Muscle of arm (tissue), 12 donors: ENCODE measurements around the gene MAB21L3. TPM values are rescaled to one million over a fixed set of nuclear protein-coding genes. Genes with fewer than 3 reads are reported as not detected.
"Not testable (repeated sequence)": the region's sequence is repeated elsewhere in the genome, so short reads cannot be mapped to it uniquely, and the experiment has no call there.

Source experiments
- DNase-seq: peaks from one replicate; pipeline ENCODE4 v3.0.0-alpha.2; 2013
- polyA plus RNA-seq, 12 donors: library from polyadenylated mRNA; unstranded; fragments of 120-200 nt; gene quantifications; one replicate each; pipeline ENCODE4 v1.2.1, GENCODE V29; 2013; ENCODE audit not compliant: insufficient read length in 12 of 12

Gene MAB21L3
- polyA plus RNA-seq, 12 donors: 0.26 to 2.0 (median 0.91) TPM; not detected in 9

DNA sequence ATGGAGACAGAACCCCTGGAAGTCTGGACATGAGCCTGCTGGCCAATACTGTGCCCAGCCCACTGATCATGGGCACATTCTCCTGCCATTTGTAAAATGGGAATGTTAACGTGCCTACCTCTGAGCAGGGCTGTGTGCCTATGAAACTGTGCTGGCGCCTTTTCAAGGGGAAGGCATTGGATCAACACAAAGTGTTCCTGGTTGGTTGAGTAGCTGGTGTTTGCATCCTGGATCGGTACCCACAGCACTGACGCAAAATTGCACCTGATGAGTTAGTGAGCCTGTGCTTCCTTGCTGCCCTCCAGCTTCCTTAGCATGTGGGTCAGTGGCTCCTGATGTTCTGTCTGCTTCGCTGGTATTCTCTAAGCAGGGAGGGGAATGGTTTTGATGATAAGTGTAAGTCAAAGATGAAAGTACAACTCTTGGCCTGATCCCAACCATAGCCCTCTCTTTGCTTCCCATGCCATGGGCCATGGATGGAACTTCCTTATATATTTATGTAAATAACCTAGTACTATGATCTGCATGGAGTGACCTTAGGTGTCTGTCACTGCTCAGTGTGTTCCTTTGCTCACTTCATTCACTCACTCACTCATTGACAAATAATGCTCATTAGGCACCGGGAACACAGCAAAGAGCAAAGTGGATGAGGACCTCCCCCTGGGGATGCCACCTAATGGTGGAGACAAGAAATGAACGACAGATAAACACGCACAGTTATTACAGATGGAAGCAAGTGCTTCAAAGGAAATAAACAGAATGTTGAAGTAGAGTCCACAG lies 22.7 kb downstream of the MAB21L3 start:
- DNase-seq: no peak

DNA sequence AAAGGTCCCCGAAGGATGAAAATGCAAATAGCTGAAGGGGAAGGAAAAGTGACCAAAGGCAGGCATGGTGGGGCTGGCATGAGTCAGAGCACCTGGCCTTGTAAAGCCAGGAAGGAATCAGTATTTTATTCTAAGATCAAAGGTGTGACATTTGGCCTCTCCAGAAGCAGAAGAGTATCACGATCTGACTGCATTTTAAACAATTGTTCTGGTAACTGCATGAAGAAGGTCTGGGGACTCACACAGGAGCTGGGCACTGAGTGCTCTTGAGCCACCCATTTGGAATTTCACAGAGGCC lies 23.2 kb downstream of the MAB21L3 start:
- DNase-seq: no peak

DNA sequence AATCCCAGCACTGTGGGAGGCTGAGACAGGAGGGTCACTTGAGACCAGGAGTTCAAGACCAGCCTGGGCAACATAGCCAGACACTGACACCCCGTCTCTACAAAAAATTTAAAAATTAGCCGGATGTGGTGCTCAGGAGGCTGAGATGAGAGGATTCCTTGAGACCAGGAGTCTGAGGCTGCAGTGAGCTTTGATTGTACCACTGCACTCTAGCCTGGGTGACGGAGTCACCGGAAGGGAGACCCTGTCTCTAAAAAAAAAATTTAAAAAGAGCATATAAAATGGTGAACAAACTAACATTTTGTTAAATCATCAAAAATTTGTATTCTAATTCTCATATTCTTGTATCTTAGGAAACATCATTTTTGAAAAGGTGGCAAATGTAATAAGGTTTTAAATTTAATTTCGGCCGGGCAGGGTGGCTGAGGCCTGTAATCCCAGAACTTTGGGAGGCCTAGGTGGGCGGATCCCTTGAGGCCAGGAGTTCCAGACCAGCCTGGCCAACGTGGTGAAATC lies 27.1 kb downstream of the MAB21L3 start:
- no peak for DNase-seq

DNA sequence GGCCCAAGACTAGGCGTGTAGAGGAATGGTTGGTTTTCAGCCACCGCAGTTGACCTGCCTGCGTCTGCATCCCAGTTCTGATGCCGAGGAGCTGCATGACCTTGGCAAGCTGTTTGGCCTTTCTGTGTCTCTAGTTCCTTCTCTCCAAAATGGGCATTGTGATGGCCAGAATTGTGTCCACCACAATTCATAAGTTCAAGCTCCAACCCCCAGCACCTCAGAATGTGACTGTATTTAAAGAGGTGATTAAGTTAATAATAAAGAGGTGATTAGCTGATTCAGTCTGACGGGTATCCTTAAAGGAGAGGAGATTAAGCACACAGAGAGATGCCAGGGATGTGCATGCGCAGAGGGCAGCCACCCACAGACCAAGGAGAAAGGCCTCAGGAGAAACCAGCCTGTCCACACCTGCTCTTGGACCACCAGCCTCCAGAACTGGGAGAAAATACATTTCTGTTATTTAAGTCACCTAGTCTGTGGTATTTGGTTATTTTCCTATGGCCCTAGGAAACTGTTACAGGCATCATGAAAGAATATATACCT lies 28.5 kb downstream of the MAB21L3 start:
- DNase-seq: no peak

DNA sequence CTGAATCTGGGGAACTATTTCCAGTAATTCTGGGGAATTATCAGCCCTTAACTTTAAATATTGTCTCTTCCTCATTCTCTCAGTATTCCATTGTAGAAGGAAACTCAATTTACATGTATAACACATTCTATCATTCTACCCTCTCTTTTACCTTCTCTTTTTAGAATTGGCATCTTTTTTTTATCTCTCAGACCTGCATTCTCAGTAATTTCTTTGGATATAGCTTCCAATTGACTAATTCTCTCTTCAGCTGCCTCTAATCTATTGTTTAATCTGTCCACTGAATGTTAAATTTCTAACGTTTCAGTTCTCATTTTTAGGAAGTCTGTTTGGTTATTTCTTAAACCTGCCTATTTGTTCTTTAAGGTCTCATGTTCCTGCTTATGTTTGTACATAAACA lies 33.0 kb downstream of the MAB21L3 start:
- no peak for DNase-seq

DNA sequence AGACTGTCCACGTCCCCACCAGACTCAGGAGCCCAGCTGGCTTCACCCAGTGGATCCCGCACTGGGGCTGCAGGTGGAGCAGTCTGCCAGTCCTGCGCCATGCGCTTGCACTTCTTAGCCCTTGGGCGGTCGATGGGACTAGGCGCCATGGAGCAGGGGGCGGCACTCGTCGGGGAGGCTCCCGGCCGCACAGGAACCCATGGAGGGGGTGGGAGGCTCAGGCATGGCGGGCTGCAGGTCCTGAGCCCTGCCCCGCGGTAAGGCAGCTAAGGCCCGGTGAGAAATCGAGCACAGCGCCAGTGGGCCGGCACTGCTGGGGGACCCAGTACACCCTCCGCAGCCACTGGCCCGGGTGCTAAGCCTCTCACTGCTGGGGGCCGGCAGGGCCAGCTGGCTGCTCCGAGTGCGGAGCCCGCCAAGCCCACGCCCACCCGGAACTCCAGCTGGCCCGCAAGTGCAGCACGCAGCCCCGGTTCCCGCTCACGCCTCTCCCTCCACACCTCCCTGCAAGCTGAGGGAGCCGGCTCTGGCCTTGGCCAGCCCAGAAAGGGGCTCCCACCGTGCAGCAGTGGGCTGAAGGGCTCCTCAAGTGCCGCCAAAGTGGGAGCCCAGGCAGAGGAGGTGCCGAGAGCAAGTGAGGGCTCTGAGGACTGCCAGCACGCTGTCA lies 35.4 kb downstream of the MAB21L3 start:
- DNase-seq: not testable (repeated sequence)

DNA sequence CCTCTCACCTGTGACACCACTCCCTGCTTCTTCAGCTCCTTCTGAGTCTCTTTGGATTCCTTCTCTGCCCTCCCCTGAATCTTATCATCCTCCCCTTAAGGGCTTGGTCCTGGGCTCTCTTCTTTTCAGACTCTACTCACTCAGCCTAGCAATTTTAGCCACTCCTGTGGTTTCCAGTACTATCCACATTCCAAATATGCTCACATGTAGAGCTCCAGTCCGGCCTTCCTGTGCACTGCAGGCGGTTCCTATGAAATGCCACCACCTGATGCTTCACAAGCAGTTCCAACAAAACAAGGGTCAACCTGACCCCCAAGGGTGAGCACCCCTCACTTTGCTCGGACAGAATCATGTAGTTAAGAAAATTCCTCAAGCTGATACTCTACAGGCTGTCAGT lies 35.9 kb downstream of the MAB21L3 start:
- no peak for DNase-seq

DNA sequence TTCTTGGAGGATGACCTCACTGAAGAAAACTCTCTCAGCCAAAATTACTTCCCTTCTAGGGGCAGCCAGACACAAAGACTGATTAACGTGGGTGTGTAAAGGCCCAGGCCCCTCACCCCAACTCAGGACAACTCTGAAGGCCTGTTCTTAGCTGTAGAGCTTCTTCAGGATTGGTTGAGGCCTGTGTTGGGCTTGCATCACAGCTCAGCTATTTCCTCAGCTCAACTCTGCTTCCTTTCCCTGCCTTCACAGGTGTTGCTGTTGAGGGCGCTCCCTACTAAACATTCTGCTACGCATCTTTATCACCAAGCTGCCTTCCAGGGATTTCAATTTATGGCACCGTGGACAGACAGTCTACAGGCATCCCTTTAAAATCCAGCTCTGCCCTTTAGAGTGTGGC lies 36.8 kb downstream of the MAB21L3 start:
- no peak for DNase-seq

DNA sequence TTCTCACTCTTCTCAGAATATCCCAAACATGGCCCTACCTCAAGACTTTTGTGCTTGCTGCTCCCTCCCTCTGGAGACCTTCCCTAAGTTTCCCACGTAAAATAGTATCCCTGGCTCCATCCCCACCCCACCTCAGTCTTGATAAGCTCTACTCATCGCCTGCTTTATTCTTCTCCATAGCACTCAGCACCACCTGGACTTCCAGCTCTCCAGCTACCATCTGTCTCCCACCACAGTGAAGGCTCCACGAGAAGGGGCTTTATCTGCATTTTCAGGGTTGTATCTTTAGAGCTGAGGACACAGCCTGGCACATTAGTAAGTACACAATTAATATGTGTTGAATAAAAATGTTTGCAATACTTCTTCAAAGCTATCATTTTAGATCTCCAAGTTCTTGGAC lies 37.8 kb downstream of the MAB21L3 start:
- DNase-seq: no peak

DNA sequence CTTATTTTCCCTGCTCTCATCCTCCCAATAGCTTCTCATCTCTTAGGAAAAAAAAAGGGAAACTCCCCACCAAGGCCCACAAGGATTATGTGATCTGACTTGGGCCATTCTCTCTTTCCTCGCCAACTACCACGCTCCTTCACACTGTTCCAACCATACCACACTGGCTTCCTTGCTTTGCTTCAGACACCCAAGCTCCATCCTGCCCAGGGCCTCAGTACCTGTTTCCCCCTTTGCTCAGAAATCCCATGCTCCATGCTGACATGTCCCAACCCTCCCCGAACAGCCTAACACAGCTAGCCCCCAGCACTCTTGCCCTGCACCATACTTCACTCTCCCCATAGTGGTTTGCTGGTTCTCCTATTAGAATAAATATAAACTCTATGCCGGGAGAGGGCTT lies 39.2 kb downstream of the MAB21L3 start:
- no peak for DNase-seq

DNA sequence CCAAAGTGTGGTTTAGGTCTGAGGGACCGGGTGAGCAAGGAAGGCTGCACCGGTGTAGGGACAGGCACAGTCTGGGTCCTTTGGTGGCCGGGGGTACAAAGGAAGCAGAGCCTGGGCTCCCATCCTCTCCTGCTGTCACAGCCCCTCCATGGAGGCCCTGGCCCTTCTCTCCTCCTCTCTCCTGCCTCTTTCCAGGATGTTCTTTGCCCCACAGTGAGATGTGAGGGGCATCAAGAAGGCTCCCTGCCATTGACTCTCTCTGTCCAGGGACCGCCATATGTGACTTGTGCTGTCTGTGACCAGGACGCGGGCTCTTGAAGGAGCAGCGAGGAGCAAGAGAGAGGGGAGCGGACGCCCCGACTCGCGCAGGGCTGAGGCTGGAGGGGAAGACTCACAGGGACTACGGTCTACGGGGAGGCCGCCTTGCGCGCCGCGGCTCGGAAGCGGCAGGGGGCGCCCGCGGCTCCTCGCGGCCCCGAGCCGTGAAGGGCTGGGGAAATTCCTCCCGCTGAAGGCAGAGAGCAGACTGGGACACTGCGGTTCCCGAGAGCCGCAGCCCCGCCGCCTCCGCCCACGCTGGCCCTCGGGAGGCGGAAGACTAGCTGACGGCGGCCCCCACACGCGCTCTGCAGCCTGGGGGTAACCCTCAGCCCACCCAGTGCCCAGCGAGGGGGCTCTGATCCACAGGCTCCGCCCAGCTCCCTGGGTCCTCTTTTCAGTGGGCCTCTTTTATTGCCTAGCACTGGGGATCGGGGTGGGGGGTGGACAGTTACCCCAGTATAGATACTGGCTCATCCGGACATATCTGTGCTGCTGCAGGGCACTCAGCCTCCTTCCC lies 40.8 kb downstream of the MAB21L3 start:
- peak; percentile 53 for DNase-seq

DNA sequence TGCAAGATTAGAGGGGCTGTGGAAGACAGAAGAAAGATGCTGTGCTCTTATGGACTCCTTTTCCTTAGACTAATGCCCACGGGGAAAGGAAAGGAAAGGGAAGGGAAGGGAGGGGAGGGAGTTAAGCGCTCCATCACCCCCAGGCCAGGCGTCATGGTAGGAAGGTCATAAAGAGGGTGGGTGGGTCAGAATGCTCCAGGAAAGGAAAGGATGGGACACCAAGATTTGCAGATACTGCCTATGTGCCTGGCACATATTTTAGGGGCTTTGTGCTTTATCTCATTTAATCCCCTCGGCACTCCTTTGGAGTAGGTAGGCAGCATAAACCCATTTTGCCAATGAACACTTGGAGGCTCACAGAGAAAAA lies 41.4 kb downstream of the MAB21L3 start:
- no peak for DNase-seq

DNA sequence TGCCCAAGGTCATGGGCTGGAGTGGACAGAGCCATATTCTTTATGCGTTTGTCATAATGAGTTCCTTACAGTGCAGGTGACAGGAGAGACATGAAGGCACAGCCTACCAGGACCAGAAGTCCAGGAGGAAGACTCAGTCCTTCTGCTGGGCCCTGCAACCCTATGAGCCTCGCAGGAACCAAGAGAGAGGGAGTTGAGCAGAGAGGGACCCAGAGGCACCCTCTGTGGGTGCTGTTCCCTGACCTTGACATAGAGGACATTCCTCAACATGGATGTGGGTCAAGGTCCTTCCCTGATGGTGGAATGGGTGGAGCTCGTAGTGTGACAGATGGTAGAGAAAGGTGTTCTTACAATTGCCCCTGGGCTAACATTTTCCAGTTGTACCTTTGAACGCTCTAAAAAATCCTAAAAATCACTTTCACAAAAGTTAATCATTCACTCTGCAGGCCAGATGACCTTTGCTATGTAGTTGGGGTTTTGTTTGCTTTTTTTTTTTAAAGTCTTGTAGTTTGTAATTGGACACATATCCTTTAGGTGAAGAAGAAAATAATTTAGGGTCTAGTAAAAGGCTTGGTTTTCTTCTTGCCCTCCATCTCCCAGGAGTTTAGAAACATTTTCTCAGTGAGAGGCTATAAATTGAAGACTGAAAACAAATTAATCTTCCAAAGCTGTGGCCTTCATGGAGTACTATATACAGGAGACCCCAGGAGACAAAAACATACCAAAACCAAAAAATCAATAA lies 41.9 kb downstream of the MAB21L3 start:
- no peak for DNase-seq

DNA sequence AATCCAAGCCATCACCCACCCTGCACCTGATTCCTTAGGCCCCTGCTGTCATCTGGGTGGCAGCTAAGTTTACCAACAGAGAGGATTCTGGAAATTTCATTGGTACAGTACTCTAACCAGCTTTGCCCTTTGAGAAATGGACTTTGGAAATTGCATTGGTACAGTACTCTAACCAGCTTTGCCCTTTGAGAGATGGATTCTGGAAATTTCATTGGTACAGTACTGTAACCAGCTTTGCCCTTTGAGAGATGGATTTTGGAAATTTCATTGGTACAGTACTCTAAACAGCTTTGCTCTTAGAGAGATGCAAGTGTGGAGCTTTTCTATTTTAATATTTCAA lies 42.5 kb downstream of the MAB21L3 start:
- no peak for DNase-seq

DNA sequence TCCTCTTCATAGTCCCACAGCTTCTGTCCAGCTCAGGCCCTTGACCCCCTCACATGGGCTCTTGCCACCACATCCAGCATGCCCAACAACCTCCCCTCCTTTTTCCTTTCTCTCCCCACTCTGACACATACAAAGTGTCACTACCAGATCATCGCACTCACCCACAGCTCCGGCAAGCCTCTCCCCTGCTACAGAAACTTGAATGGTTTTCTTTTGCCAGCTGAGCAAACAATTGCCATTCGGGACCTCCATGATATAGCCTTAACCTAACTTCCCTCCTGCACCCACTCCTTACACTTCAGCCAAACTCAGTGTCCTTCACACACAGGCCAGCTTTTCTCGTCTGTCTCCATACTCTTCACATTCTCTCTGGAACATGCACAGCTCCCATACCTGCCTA lies 43.3 kb downstream of the MAB21L3 start:
- no peak for DNase-seq

DNA sequence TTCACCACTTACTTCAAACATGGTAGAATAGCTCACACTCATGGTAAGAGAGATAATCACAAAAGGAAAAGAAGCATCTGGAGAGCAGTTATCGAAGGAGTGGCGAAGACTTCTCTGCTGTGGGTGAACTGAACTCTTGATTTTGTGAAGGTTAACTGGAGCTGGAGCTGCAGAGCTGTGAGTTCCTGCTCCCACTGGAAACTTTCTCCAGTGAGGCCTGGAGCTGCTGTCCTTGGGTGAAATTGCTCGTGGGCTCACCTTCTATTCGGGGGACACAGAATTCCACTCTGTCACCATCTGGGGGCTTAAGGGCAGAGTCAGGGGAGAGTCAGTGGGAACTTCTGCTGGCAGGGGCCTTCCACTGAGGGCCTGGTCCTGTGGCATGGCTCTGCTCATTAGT lies 45.9 kb downstream of the MAB21L3 start:
- DNase-seq: no peak

DNA sequence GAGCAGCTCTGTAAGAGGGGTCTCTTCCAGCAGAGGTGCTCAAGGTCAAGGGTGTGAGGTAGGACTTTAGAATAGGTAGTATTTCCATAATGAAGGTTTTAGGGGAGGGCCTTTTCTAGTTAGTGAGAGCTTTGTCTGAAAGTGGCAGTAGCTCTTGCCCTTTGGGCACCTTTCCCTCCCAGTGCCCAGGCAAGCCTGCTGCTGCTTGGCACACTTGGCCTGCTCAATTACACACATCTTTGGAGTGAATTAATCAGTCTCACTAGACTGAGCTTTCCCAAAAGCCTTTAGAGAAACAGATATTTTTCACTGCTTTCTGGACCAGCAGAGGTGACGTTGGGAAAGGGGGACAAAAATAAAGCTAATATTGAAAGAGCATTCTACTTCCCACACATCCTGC lies 48.0 kb downstream of the MAB21L3 start:
- DNase-seq: no peak

DNA sequence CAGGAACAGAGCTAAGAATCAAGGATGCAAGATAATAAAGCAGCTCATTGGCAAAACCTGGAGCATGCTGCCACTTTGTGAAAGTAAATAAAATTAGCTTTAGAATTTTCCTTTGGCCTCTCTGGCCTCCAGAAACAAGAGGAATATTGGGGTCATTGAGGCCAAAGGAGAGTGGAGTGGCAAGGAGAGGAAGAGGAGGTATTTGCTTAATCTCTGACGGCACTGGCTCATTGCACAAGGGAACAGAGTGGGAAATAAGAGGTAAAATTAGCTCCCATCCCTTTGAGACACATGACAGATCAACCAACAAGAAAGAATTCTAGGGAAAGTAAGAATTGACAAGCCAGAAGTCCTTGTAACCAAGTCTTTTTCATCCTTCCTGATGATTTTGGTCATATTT lies 48.4 kb downstream of the MAB21L3 start:
- DNase-seq: no peak

DNA sequence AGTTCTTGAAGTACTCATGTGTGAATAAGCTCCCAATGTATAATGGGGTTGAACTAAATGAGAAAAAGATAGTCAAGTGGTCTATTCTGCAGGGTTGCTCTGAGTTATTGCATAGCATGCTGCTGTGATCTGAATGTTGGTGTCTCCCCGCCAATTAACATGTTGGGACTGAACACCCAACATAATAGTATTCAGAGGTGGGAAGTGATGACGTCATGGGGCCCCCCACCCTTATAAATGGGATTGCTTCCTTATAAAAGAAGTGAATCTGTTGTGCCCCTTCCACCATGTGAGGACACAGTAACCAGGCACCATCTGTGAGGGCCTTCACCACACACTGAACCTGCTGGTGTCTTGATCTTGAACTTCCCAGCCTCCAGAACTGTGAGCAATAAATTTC lies 50.2 kb downstream of the MAB21L3 start:
- no peak for DNase-seq

DNA sequence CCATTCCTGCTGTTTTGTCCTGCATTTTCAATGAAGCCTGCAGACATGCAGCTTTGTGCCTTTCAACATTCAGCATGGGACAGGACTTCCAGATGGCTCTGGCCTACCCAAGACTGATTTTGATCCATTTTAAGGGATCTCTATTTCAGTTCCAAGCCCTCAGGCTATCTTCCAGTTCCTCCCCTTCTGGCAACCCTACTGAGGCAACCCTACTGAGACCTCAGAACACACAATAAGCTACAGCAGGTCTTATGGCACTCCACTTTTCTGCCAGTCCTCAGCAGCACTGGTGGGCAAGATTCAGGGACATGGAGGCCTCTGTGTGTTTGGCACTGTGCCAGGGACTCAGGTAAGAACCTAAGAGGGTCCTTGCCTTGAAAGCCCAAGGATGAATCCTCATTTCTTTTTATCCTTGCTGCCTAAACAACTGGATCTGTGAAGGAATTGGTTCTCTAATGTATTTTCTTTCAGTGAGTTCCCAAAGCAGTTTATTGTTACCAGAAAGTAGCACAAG lies 50.7 kb downstream of the MAB21L3 start:
- DNase-seq: no peak

DNA sequence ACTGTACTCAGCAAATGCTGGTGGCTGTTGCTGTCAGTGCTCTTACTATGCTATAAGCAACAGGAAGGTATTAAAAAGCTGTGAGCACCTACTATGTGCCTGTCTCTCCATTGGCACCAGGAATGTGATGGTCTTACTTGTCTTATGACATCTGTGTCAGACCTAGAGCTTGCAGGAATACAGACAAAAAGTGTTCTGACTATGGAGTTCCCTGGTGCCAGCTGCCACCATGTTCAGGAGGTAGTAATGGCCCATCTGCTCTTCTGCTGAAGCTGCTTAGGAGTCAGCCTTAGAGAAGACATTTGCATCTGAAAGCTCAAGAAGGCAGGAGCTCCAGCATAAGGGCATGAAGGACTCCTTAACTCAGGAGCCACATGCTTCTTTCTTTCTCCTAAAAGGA lies 52.3 kb downstream of the MAB21L3 start:
- DNase-seq: no peak

DNA sequence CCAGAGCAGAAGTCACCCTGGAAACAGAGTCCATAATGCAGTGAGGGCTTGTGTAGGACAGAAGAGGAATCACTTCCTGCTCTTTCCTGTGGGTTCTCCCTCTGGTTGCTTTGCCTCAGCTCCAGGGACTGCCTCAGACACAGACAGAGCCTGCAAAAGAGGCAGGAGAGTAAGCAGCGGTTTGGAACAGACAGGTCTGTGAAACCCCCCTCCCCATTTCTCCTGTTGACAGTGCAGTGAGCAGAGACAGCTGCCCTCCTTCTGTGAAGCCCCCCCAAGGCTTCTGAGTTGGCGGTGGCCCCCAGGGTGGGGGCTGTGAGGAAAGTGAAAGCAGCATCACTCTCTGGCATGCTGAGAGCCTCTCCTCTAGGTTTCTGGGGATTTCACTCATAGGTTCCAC lies 53.0 kb downstream of the MAB21L3 start:
- no peak for DNase-seq
